ENCODE results near the gene CYP4F22.
"Not testable (repeated sequence)": the region's sequence is repeated elsewhere in the genome, so short reads cannot be mapped to it uniquely, and the experiment has no call there.

The CYP4F22 gene

GRCh38 chr19:15577184-15577771 lies 69.0 kb downstream of the CYP4F22 start:
- no peak for DNase-seq

- DNase-seq: no peak
Observed at GRCh38 chr19:15583346-15583745, 75.0 kb downstream of the CYP4F22 start.

GRCh38 chr19:15584095-15584494 lies 75.8 kb downstream of the CYP4F22 start:
- DNase-seq: no peak

GRCh38 chr19:15584541-15585115 lies 76.3 kb downstream of the CYP4F22 start:
- DNase-seq: peak; percentile 68

- peak; percentile 99 for DNase-seq
Observed at GRCh38 chr19:15587663-15588062, 79.3 kb downstream of the CYP4F22 start.

- peak; percentile 53 for DNase-seq
Observed at GRCh38 chr19:15588265-15588664, 79.9 kb downstream of the CYP4F22 start.

- DNase-seq: no peak
Observed at GRCh38 chr19:15589760-15590451, 81.6 kb downstream of the CYP4F22 start.

- DNase-seq: no peak
Observed at GRCh38 chr19:15591796-15592195, 83.5 kb downstream of the CYP4F22 start.

GRCh38 chr19:15592506-15592905 lies 84.2 kb downstream of the CYP4F22 start:
- DNase-seq: peak; percentile 56

- not testable (repeated sequence) for DNase-seq
Observed at GRCh38 chr19:15593766-15594165, 85.4 kb downstream of the CYP4F22 start.

- DNase-seq: peak; percentile 72
Observed at GRCh38 chr19:15595069-15595468, 86.7 kb downstream of the CYP4F22 start.
